Gastroesophageal sphincter (tissue), 3 donors: ENCODE data around the gene POFUT2.

Source experiments
- EP300 ChIP-seq: sonication (generic); formaldehyde crosslinking; IDR thresholded peaks from one replicate; pipeline ENCODE4 v1.6.1; 2017; ENCODE audit warnings: antibody characterized with exemption, mild to moderate bottlenecking
- POLR2A ChIP-seq, 2 donors: fragments of 450-650 bp; IDR thresholded peaks; one replicate each; pipeline ENCODE4 v1.6.1; 2017; ENCODE audit warnings: antibody characterized with exemption in 2 of 2, mild to moderate bottlenecking in 2 of 2, moderate library complexity in 1 of 2
- TF ChIP-seq, protein P1 (sequence below), 4 experiments: fragments of 200-600 bp in 2 of 4; fragments of 450-650 bp in 2 of 4; sonication (generic) in 1 of 4; IDR thresholded peaks; one replicate each; pipeline ENCODE4 v1.5.1; 2017 to 2019; ENCODE audit warnings: antibody characterized with exemption in 4 of 4, mild to moderate bottlenecking in 2 of 4, moderate library complexity in 2 of 4

DNA sequence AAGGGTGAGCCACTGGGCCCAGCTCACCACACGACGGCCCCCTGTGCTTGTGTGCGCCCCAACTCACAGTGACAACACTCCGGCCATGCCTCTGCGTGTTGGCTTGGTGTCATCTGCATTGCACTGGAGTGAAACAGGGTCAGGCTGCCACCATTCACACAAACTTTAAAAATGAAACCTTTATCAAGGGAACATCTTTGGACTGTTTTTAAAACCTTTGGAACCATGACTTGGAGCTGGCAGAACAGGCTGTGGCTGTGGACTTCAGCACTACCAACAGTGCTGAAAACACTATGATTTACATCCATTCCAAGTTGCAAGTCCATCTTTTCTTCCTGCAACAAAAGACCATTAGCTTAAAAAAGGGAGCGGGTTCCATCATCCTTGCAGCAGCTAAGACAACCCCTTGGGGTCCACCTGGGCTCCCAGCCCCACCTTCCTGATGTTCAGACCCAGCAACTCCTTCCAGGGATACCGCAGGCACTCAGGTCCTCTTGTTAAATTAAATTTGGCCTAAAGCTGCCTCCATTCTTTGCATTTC lies 25.6 kb downstream of the POFUT2 start:
- TF ChIP-seq POLR2A (IDR thresholded peaks at IDR 0.05) (no peak), EP300 (no peak)
- TF ChIP-seq, protein P1, sequence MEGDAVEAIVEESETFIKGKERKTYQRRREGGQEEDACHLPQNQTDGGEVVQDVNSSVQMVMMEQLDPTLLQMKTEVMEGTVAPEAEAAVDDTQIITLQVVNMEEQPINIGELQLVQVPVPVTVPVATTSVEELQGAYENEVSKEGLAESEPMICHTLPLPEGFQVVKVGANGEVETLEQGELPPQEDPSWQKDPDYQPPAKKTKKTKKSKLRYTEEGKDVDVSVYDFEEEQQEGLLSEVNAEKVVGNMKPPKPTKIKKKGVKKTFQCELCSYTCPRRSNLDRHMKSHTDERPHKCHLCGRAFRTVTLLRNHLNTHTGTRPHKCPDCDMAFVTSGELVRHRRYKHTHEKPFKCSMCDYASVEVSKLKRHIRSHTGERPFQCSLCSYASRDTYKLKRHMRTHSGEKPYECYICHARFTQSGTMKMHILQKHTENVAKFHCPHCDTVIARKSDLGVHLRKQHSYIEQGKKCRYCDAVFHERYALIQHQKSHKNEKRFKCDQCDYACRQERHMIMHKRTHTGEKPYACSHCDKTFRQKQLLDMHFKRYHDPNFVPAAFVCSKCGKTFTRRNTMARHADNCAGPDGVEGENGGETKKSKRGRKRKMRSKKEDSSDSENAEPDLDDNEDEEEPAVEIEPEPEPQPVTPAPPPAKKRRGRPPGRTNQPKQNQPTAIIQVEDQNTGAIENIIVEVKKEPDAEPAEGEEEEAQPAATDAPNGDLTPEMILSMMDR (IDR thresholded peaks at IDR 0.05): no peak
